Limb (tissue), 2 donors: ENCODE data around the gene YWHAH.

Experiments
- DNase-seq, 2 donors: peaks; one replicate each; pipeline ENCODE4 v3.0.0-alpha.2; 2016; ENCODE audit errors: extremely low spot score in 2 of 2

Gene YWHAH

DNA sequence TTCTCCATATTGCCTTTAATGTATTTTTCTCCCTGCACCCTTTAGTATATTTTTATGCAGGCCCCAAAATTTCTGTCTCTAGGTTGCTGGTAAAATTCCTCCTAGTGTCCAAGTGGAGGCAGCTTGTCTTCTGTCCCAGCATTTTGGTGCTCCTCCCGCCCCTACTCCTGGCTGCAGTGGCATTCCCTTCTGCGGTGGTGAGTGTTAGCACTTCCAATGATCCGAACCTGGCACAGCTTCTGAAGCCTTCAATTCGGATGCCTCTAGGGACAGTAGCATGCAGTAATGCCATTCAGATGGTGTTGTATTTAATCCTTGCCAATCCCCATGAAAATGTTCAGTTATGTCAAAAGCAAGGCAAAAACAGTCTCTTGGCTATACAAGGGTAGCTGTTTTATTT, 5.9 kb downstream of the YWHAH start:
- DNase-seq, result no peak

DNA sequence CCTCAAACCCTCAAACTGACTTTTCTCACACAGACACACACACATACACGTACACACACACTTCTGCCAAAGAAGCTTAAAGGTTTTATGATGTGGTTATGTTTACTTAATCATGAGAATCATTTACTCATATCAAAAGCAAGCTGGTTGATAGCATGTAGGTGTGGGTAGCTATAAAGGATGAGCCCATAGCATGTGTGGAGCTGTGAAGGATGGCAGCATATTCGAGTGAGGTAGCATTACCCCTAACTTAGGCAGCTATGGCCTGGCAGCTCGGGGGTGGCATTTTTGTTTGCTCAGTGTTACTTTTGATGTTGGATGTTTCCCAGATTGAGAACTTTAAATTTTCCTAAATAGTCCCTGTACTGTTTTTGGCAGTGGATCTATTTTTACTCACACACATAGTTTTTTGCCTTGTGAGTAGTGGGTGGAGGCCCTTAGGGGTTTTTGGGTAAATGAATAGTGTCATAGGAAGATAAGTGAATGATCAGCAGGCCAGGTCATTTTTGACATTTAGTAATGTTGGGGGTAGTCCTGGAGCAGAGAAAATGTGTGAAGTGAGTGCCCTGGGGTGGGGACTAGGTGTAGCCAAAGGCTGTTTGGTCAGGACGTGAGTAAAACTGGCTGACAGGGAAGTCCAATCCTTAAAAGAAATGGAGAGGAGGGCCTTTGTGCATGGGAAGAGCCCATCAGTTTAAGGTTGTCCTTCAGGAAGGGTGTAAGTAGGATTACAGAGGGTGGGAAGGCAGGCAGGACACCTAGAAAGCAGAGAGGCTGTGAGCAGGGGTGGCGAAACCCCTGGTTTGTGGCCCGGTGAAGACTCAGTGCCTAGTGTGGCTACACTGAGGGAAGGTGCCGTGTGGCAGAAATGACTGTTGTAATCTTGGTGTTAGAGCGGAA, 7.1 kb downstream of the YWHAH start:
- no peak for DNase-seq

DNA sequence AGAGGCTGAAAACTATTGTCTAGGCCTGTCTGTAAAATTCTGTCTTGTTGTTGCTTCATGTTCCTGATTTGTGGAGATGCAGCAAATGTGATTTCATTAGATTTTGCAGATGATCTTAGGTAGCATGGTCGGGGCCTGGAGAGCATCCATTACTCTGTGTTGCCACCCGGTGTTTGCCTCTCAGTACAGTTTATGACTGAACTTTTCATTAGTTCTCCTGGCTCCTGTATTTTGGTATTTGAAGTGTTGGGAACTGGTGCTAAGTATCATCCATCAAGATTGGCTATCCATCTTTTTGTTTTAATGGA, 7.7 kb downstream of the YWHAH start:
- no peak for DNase-seq

DNA sequence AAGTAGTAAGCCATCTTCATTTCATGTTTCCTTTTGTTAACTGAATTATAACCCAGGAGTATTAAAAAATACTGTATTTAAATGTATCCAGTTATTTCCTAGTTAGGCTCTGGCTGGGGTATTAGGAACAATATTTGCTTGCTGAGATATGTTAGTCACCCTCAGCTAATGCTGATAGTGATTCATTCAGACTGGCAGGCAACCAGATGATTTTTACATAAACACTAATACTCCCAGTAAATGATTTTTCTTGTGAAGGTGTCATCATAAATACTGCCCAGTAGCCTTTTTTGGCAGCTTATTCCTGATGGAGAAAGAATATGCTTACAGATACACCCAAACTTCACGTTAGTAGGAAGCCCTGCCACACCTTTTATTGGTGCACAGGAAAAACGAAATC, 8.1 kb downstream of the YWHAH start:
- DNase-seq, result no peak

DNA sequence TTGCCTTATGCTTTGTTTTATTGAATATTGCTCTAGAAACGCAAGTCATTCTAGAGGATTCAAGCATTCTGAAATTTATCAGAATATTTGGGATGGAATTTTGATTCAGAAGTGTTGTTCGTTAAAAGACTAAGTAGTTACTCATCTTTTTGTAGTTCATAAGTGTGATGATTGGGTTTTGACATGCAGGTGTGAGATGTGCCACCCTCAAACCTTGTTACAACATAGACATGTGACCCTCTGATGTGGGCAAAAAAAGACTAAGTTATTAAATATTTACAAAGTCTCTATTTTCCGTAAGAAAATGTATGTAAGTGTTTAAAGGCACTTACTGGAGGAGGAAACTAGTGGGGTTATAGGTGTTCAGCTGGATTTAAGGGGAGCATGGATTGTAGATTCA, 8.9 kb downstream of the YWHAH start:
- no peak for DNase-seq

DNA sequence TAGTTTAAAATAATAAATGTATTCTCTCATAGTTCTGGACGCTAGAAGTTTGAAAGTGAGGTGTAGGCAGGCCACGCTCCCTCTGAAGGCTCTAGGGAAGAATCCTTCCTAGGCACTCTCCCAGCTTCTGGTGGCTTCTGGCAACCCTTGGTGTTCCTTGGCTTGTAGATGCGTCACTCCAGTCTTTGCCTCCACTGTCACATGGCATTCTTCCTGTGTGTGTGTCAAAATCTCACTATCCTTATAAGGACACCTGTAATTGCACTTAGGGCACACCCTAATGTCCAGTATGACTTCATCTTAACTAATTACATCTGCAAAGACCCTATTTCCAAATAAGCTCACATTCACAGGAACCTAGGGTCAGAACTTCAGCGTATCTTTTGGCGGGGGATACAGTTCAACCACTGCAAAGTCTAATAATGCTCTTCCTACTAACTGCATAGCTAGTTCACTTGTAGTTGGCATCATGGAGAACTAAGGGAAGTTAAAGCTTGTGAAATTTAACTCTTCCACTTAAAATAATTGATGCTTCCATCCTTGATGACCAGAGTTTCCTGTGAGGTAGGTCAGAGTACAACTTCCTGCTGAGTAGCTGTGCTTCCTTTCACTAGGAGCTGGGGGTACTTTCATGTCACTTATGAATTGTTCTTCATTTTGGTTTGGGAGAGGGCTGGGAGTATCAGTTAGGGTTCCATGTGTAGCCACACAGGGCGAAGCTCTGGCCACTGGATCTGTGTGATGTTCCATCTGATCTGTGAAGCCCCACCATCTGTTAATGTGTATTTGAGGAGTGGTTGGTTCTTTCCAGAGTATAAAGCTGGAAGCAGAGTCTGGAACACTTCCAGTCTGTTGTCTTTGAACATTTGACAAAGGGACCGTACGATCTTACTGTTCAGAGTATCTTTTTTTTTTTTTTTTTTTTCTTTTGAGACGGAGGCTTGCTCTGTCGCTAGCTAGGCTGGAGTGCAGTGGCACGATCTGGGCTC, 10.5 kb downstream of the YWHAH start:
- no peak for DNase-seq

DNA sequence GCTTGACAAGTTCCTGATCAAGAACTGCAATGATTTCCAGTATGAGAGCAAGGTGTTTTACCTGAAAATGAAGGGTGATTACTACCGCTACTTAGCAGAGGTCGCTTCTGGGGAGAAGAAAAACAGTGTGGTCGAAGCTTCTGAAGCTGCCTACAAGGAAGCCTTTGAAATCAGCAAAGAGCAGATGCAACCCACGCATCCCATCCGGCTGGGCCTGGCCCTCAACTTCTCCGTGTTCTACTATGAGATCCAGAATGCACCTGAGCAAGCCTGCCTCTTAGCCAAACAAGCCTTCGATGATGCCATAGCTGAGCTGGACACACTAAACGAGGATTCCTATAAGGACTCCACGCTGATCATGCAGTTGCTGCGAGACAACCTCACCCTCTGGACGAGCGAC, 12.0 kb downstream of the YWHAH start:
- DNase-seq, result no peak

DNA sequence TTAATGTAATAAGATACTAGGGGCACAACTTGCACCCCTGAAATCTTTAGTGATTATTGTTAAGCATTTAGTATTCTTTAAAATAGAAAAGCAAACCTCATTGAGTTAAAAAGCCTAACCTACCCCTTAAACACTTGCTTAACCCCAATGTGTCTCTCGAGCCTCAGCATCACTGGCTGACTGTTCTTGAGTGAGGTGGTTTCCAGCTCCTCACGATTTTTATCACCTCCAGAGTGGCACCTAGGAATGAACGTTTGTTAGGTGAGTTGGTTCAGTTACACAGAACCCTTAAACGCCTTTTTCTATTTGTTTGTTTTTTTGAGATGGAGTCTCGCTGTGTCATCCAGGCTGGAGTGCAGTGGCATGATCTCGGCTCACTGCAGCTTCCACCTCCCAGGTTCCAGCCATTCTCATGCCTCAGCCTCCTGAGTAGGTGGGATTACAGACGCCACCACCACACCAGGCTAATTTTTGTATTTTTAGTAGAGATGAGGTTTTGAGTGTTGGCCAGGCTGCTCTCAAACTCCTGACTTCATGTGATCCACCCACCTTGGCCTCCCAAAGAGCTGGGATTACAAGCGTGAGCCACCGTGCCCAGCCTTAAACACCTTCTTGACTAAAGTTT, 13.7 kb downstream of the YWHAH start:
- no peak for DNase-seq

DNA sequence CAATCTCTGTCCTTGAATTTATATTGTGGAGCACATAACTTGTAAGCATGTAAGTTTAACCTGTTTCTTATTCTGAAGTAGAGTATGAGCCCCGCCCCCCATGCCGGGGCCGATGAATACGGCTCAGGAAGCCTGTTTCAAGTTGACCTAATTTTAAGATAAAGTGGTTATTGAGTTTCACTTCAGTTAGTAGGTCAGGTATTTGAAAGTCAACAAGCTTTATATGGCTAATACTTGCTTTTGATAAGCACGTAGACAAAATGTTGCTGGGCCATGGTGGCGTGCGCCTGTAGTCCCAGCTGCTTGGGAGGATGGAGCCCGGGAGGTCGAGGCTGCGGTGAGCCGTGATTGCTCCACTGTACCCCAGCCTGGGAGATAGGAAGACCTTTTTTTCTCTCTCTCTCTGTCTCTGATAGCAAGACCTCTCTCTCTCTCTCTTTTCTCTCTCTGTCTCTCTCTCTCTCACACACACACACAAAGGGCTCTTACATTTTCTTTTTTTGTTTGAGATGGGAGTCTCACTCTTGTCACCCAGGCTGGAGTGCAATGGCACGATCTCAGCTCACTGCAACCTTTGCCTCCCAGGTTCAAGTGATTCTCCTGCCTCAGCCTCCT, 14.4 kb downstream of the YWHAH start:
- no peak for DNase-seq

DNA sequence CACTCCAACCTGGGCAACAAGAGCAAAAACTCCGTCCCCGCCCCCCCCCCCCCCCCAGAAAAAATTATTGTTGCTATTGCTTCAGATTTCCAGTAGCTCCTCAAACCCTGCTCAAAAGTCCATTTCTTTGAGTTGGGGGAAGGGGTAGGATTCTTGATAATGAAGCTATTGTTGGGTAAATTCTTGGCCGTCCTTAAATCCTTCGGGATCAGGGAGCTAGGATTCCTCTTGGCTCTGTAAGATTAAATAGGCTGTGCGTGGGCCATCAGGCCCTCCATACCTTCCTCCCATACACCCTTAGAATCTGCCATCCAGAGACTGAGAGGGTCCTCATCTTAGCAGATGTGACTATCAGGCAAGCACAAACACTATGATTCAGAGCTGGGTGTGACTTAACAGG, 16.4 kb downstream of the YWHAH start:
- DNase-seq, result no peak

DNA sequence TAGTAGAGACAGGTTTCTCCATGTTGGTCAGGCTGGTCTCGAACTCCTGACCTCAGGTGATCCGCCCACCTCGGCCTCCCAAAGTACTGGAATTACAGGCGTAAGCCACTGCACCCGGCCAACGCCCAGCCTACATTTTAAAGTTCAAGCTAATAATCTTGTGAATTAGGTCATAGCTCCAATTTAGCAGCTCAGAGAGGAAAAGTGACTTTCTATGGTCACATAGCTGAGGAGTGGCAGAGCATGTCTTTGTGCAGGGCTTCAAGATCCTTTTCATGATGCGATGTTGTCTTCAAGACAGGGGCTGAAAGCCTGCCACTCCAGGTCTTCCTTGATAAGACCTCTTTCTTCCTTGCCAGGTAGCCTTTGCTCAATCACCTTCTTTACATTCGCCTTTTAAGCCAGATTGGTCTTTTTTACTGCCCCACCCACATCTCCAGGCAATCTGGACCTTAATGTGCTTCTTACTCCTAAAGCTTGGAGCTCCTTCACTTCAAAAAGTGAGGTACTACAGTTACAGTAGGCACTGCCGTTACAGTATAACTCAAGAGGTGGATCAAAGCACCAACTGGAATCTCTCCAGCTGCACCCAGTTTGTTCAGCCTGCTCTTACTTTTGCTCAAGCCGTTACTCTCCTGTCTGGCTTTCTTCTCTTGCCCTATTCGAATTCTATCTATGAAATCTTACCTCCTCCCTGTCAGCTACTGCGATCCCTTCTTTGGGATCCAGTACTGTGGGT, 18.2 kb downstream of the YWHAH start:
- DNase-seq, result no peak

DNA sequence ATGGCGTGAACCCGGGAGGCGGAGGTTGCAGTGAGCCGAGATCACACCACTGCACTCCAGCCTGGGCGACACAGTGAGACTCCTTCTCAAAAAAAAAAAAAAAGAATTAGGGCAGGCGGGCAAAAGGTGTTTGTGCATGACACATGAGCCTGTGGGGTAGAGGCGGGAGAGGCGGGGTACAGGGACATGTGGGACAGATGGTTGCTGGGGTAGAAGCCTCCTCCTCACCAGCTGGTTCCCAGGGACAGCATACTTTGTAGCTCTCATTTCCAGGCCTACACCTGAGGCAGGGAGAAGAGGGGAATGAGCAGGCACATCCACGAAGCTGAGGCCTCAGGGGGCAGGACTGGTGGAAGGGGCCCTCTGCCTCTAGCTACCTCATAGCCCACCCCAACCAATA, 23.7 kb downstream of the YWHAH start:
- DNase-seq, result no peak

DNA sequence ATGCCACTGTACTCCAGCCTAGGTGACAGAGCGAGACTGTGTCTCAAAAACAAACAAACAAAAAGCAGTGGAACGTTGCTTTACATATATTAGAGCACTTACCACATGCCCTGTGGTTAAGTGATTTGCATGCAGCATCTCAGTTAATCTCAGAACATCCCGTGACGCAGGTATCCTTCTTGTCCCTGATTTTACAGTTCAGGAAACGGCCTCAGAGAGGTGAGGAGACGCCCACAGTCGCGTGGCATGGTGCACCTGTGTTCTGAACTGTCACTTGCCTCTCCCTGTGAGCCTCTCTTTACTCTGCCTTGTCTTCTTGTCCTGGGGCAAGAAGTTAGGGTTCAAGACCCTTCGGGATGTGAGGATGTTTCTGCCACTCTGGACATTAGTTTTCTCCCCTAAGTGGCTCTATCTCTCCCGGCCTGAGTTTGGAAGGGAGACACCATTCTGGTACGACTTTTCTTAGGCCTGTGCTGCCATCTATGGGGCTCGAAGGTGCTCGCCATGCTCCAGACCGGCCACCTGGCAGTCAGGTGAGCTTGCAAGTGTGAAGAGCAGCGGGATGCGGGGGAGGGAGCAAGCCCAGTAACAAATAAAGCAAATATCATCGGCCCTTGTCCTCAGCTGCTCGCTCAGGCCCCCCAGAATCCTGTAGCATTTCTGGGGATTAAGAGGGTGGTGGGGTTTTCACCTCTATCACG, 25.6 kb downstream of the YWHAH start:
- DNase-seq, result peak; percentile 37 to 74

DNA sequence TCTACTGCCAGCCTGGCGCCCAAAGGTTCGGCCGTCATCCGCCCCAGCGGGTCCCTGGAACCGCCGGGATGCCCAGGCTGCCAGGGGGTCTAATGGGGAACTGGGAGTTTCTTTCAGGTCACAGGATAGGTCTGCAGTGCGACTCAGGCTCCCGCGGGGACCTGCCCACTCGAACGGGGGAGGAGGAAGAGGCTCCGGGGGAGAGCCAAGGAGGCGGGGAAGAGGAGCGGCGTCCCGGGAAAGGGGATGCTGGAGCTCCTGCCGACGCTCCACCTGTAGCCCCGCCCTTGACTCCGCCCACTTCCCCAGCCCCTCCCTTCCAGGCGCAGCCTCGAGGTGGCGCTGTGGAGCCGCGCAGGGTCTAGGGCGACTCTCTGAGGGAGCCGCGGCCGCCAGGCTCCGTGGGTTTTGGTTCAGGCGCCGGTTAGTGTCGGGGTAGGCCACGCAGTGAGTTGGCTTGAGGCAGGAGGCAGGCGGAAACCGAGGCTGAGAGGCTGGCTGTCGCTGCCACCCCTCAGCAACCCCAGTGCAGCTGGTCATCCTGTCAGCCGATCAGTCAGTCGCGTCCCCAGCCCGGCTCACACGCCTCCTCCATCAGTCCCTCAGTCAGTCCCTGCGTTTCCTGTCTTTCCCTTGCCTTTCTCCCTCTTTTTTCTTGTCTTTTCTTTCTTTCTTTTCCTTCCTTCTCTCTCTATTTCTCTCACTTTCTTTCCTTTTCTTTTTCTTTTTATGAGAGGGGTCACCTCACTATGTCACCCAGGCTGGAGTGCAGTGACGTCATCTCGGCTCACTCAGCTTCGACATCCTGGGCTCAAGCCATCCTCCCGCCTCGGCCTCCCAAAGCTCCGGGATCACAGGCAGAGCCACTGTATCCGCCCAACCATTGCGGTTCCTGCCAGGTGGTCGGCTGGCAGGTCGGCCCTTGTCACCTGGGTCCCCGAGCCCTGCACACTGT, 26.4 kb downstream of the YWHAH start:
- peak; percentile 51 to 94 for DNase-seq

DNA sequence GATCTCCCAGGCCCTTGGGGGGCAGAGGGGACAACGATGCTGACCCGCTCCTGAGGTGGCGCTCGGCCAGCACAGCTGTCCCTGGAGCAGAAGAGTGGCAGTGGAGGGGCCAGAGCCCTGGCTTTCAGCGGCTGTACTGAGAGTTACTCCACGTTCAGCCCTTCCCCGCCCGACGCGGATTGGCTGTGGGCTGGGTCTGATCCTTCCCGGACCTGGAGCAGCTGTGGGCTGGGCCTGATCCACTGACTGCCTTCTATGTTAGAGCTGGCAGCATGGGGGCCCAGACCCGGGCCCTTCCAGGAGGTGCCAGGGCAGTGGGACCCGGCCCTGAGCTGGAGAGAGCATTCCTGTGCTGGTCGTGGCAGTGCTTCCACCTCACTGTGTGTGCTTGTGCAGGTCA, 27.8 kb downstream of the YWHAH start:
- DNase-seq, result no peak

DNA sequence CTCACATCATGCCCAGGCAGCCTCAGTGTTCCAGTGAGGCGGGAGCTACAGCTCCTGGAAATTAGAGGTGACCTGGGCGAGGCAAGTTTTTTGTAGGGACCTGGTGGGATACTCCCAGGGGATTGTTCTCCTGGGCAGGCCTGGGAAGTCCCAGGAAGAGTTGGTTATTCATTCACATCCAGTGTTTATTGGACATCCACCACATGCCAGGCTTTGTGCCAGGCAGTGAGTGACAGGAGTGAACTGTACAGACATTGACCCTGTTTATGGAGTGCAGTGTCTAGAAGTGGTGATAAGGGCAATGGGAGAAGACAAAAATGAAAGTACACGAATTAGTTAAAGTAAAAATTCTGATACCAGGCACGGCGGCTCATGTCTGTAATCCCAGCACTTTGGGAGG, 29.4 kb downstream of the YWHAH start:
- no peak for DNase-seq

DNA sequence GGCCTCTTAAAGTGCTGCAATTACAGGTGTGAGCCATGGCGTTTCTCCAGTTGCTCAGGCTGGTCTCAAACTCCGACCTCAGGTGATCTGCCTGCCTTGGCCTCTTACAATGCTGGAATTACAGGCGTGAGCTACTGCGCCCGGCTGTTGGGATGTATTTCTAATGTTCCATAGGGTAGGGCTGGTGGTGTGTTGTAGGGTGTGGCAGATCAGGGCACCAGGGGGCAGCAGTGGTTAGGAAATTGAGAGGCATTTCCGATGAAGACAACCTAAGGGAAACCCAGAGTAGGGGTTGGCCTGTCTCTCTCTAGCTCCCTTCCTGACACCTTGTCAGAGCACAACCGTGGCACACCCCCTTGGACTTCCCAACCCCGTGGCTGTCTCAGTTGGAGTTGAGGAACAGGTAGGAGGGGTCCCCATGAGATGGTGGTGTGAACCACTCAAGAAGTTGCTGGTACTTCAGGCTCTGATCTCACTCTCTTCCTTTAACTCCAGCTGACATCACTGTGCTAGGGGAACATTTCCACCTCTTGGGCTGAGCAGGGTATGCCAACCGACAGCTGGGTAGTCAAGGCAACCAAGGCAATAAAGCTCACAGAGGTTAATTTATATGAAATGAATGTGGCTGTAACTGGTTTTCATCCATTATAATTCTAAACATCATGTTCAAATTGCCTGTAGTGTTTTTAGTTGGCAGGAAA, 33.0 kb downstream of the YWHAH start:
- DNase-seq, result peak; percentile 63 to 89

DNA sequence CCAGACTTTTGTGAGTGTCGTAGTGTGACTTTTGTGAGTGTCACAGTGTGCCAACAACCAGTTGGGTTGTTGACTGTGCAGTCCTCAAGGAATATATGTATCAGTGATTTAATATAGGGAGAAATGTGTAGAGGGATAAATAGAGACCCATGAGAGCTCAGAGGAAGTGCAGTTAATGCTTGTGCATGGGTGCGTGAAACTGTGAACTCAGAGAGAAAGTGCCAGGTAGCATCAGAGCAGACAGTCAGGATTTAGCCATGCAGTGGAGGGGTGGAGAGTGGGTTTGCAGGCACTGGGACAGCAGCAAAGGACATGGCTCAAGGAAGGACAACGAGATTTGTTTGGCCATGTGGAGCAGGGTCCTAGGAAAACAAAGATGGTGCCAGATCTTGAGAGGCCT, 33.6 kb downstream of the YWHAH start:
- DNase-seq, result no peak

DNA sequence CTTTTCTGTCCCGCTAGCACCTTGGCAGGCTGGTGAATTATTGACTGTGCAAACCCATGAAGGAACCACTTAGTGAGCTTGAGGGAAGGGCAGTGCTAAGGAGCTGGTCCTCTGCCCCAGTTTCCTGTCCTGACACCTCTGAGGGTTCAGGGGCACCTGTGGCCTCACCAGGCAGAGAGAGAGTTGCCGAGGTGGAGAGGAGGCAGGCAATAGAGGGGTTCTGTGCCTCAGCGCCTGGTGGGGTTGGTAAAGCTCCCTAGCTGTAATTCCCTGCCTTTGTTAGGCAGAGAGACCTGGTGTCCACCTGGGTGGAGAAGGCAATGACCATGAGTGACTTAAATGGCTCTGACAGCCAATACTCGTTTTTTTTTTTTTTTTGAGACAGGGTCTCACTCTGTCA, 36.3 kb downstream of the YWHAH start:
- no peak for DNase-seq
